Gastrocnemius medialis (tissue), 4 donors: ENCODE measurements around the gene TRAF4. TPM values are rescaled to one million over a fixed set of nuclear protein-coding genes. Genes with fewer than 3 reads are reported as not detected.

ENCODE experiments used
- ATAC-seq, 2 donors: fragments of 150-250 bp; one replicate each; pipeline ENCODE4 v1.9.1; 2016
- DNase-seq, 2 donors: peaks; one replicate each; pipeline ENCODE4 v3.0.0-alpha.2; 2019
- H3K27ac ChIP-seq, 4 donors: fragments of 200-600 bp; sonication (generic); 1 replicate in 1 of 4; 2 replicates in 3 of 4; pipeline ENCODE4 v1.5.1; 2016 to 2018; ENCODE audit warnings: mild to moderate bottlenecking in 2 of 4, moderate library complexity in 1 of 4
- H3K27me3 ChIP-seq, 3 donors: fragments of 200-600 bp; sonication (generic) in 2 of 3; 1 replicate in 1 of 3; 2 replicates in 2 of 3; pipeline versions ENCODE4 v1.5.1 to v1.6.0; 2016 to 2019; ENCODE audit warnings: mild to moderate bottlenecking in 1 of 3, moderate library complexity in 1 of 3
- H3K36me3 ChIP-seq, 2 donors: fragments of 200-600 bp; sonication (generic) in 1 of 2; one replicate each; pipeline ENCODE4 v1.5.1; 2017 to 2018
- H3K4me1 ChIP-seq, 2 donors: fragments of 200-600 bp; sonication (generic) in 1 of 2; one replicate each; pipeline ENCODE4 v1.5.1; 2016 to 2017; ENCODE audit warnings: mild to moderate bottlenecking in 2 of 2
- H3K4me3 ChIP-seq, 4 donors: fragments of 200-600 bp; sonication (generic) in 3 of 4; 1 replicate in 1 of 4; 2 replicates in 3 of 4; pipeline ENCODE4 v1.5.1; 2016 to 2019; ENCODE audit warnings: mild to moderate bottlenecking in 2 of 4
- H3K9me3 ChIP-seq, 3 donors: fragments of 200-600 bp; sonication (generic) in 2 of 3; 1 replicate in 1 of 3; 2 replicates in 2 of 3; pipeline ENCODE4 v1.5.1; 2016 to 2019
- POLR2A ChIP-seq, 2 donors: fragments of 450-650 bp; IDR thresholded peaks; one replicate each; pipeline ENCODE4 v1.6.1; 2017; ENCODE audit warnings: antibody characterized with exemption in 2 of 2, mild to moderate bottlenecking in 2 of 2, moderate library complexity in 2 of 2
- in situ Hi-C, 4 donors: fragments of 200-750 bp; cut with MboI; loops; one replicate each; pipeline versions ENCODE4 v1.15.0 to v1.8.0; 2017; ENCODE audit warnings: low sequenced_read_pairs in 4 of 4
- intact Hi-C: fragments of 100-400 bp; cut with DNase I; formaldehyde crosslinking; loops from one replicate; pipeline ENCODE4 v1.15.1; 2023; ENCODE audit warnings: low total_unique reads
- total RNA-seq, 4 donors: library from RNA; depleted of rRNA; stranded (reverse); fragments of >200 nt; gene quantifications; one replicate each; pipeline versions ENCODE4 v1.1.0 to v1.2.3, GENCODE V29; 2016
- TF ChIP-seq, protein P1 (sequence below), 5 experiments: fragments of 450-650 bp in 3 of 5; fragments of 200-600 bp in 2 of 5; sonication (generic) in 2 of 5; IDR thresholded peaks in 4 of 5; conservative IDR thresholded peaks in 1 of 5; 1 replicate in 4 of 5; 2 replicates in 1 of 5; pipeline ENCODE4 v1.5.1; 2016 to 2019; ENCODE audit warnings: antibody characterized with exemption in 5 of 5, mild to moderate bottlenecking in 3 of 5, moderate library complexity in 3 of 5

Gene TRAF4
- total RNA-seq, 4 donors from 2014 or later, result 2.0 to 6.4 (median 3.8) TPM

GRCh38 chr17:28758411-28759121 lies 14.8 kb downstream of the TRAF4 start:
- Histone ChIP-seq H3K4me1 (peaks cover 4 to 12% of the 10 kb centered on the region in 2 donors), H3K4me3 (no peak overlapping the region), H3K27me3 (no peaks in the 10 kb centered on the region), H3K27ac (no peak overlapping the region), H3K9me3 (no peaks in the 10 kb centered on the region), H3K36me3 (peaks cover 0 to 24% of the 10 kb centered on the region in 2 donors)
- intact Hi-C loops, result no loop called here
- ATAC-seq (no peak), DNase-seq (no peak)
- in situ Hi-C loops, result loop anchor here in 1 of 4 donors (25.0 kb wide), 1 partner anchor 104 kb away; the partner anchor contains the start of gene ERAL1
- no peak for TF ChIP-seq POLR2A (IDR thresholded peaks at IDR 0.05)
- TF ChIP-seq, protein P1, sequence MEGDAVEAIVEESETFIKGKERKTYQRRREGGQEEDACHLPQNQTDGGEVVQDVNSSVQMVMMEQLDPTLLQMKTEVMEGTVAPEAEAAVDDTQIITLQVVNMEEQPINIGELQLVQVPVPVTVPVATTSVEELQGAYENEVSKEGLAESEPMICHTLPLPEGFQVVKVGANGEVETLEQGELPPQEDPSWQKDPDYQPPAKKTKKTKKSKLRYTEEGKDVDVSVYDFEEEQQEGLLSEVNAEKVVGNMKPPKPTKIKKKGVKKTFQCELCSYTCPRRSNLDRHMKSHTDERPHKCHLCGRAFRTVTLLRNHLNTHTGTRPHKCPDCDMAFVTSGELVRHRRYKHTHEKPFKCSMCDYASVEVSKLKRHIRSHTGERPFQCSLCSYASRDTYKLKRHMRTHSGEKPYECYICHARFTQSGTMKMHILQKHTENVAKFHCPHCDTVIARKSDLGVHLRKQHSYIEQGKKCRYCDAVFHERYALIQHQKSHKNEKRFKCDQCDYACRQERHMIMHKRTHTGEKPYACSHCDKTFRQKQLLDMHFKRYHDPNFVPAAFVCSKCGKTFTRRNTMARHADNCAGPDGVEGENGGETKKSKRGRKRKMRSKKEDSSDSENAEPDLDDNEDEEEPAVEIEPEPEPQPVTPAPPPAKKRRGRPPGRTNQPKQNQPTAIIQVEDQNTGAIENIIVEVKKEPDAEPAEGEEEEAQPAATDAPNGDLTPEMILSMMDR (IDR thresholded peaks at IDR 0.05 in 4 of 5, conservative IDR thresholded peaks at IDR 0.05 in 1 of 5), result no peak

DNA sequence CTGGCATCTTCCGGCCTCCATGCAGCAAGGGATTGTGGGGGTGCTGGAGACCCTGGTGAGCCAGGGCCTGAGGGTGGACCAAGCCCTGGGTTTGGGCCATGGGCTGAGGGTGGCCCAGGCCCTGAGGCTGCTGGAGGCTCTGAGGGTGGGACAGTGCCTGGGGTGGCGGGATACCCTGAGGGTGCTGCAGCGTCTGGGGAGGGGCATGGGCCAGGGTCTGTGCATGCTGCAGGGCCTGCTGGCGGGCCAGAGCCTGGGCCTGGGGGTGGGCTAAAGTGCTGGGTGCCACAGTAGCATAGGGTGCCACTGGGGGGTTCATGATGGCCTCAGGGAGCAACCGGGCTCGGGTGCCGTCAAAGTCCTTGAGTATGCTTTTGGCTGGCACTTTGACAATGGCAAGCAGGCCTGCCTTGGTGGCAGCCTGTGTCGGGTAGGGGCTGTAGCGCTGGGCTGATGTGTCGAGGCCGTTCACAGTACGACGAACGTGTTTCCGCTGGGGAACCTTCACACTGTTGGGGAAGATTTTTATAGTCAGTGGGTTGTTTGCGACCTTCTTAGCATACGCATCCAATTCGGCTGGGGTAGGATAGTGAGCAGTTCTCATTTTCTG lies 15.6 kb downstream of the TRAF4 start:
- peaks cover 0 to 25% of the 10 kb centered on the region in 2 donors for H3K36me3 ChIP-seq
- in situ Hi-C loops, result loop anchor here in 1 of 4 donors (25.0 kb wide), 1 partner anchor 103 kb away; the partner anchor contains the start of gene ERAL1
- ATAC-seq, result no peak
- H3K27me3 ChIP-seq, result no peaks in the 10 kb centered on the region
- peaks cover 4 to 12% of the 10 kb centered on the region in 2 donors for H3K4me1 ChIP-seq
- intact Hi-C loops, result no loop called here
- TF ChIP-seq POLR2A (IDR thresholded peaks at IDR 0.05), result no peak
- TF ChIP-seq, protein P1 (IDR thresholded peaks at IDR 0.05 in 4 of 5, conservative IDR thresholded peaks at IDR 0.05 in 1 of 5), result no peak
- DNase-seq, result no peak
- H3K9me3 ChIP-seq, result no peaks in the 10 kb centered on the region
- H3K4me3 ChIP-seq, result no peak overlapping the region
- H3K27ac ChIP-seq, result no peak overlapping the region

DNA sequence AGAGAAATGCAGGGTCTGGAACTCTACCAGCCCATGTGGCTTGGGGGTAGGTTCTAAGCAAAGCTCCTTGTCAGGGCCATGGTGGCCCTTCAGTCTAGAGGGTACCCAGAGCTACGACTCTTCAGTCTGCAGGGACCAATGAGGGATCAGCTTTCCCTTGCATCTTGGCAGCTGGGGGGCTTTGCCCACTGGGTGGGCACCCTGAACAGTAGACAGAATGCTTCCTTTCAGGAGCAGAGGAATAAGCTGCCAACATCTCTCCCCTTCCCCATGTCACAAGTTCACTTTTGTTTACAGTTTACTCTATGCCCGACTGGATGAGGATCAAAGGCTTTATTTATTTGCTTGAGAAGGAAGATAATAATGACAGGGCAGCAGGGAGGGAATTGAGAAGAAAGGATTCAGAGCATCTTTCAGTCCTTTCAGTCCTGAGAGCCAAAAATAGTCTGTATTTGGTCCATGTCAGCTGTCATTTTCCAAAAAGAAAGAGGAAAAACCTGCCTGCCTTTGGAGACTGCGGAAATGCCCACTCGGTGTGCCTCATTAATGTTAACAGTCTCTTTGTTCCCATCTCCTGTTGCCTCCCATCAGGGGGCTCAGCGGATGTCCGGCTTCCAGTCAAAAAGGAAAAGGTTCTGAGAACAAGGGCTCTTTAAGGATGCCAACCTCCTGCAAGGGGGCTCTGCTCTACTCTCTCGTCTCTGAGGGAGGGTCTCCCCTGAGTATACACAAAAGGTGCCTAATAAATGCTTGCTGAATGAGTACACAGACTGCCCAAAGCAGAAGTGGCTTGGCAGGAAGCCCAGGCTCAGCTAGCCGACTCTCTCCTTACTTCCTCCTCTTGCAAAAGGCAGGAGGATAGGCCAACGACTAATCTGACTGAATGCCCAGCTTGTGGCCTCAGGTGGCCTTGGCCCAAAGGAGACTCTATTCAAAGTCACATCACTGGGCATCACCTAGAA lies 17.1 kb downstream of the TRAF4 start:
- H3K4me1 ChIP-seq, result peaks cover 4 to 12% of the 10 kb centered on the region in 2 donors
- no peaks in the 10 kb centered on the region for H3K9me3 ChIP-seq
- H3K27ac ChIP-seq, result peak overlapping the region in 3 of 4 donors; percentile 10 to 52 (median 35)
- H3K4me3 ChIP-seq, result no peak overlapping the region
- DNase-seq, result peak; percentile 69 to 85
- no peaks in the 10 kb centered on the region for H3K27me3 ChIP-seq
- ATAC-seq, result peak; percentile 65 to 89
- peaks cover 0 to 39% of the 10 kb centered on the region in 2 donors for H3K36me3 ChIP-seq
- in situ Hi-C loops, result loop anchor here (5.0 to 25.0 kb wide), 6 partner anchors 64 to 154 kb away; partner anchors contain the start of genes ERAL1 (in 4 of the 4) and FLOT2 (in 1 of the 4)
- TF ChIP-seq, protein P1 (IDR thresholded peaks at IDR 0.05 in 4 of 5, conservative IDR thresholded peaks at IDR 0.05 in 1 of 5), result no peak
- TF ChIP-seq POLR2A (IDR thresholded peaks at IDR 0.05), result no peak
- intact Hi-C loops, result loop anchor here (5.0 kb wide), 3 partner anchors 34 to 156 kb away; partner anchors contain the start of genes NEK8 and TLCD1

DNA sequence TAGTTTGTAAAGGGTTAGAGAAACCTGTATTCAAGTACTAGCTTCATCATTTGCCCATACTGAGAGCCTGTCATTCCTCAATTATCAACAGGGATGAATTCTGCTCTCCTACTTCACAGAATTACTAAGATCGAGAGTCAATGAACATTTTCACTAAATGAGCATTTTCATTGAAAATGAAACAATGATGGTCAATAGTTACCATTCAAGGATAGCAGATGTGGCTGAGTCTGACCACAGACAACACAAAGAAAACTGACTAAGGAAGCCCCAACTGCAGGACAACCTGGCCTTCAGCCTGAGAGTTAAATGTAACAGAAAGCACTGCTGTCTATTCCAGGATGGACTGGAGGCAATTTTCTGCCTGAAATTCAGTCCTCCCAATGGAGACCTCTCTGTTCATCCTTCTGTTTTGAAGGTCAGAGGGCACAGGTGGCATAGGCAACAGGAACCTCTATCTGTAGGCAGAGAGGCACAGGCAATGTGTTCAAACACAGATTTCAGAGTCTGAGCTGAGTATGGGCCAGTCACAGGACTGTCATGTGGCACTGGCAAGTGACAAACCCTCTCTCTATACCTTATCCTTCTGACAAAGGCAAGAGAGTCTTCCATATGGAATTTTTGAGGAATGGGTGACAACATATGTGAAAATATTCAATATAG lies 19.5 kb downstream of the TRAF4 start:
- Histone ChIP-seq H3K36me3 (peaks cover 0 to 42% of the 10 kb centered on the region in 2 donors), H3K27me3 (no peaks in the 10 kb centered on the region), H3K9me3 (no peaks in the 10 kb centered on the region), H3K27ac (peak overlapping the region; percentile 29 to 55 (median 39)), H3K4me3 (no peak overlapping the region), H3K4me1 (peaks cover 4 to 12% of the 10 kb centered on the region in 2 donors)
- intact Hi-C loops, result loop anchor here (1.0 to 5.0 kb wide), 5 partner anchors 36 to 154 kb away; partner anchors contain the start of genes DHRS13, NEK8 and TLCD1
- TF ChIP-seq, protein P1 (IDR thresholded peaks at IDR 0.05 in 4 of 5, conservative IDR thresholded peaks at IDR 0.05 in 1 of 5), result no peak
- ATAC-seq (peak; percentile 30 to 34), DNase-seq (no peak)
- in situ Hi-C loops, result loop anchor here (5.0 to 25.0 kb wide), 6 partner anchors 62 to 152 kb away; partner anchors contain the start of genes ERAL1 (in 4 of the 4) and FLOT2 (in 1 of the 4)
